Epithelial cell of proximal tubule (primary cell): ENCODE results near the gene SSUH2. TPM values are rescaled to one million over a fixed set of nuclear protein-coding genes. Genes with fewer than 3 reads are reported as not detected.

Source experiments
- DNase-seq: peaks from one replicate; pipeline ENCODE4 v3.0.0-alpha.2; 2011; ENCODE audit warnings: low read depth
- H3K4me3 ChIP-seq: 2 replicates; pipeline ENCODE4 v1.5.1; 2011; ENCODE audit warnings: low read depth, mild to moderate bottlenecking, low read length
- CTCF ChIP-seq: conservative IDR thresholded peaks from 2 replicates; pipeline ENCODE4 v1.5.1; 2012; ENCODE audit warnings: low read depth, mild to moderate bottlenecking, low read length
- total RNA-seq: library from RNA; depleted of rRNA; stranded (reverse); fragments of >200 nt; gene quantifications from 2 replicates; pipeline ENCODE4 v1.2.3, GENCODE V29; 2015

The SSUH2 gene
- total RNA-seq, 1 donor from 2014 or later, result not detected

DNA sequence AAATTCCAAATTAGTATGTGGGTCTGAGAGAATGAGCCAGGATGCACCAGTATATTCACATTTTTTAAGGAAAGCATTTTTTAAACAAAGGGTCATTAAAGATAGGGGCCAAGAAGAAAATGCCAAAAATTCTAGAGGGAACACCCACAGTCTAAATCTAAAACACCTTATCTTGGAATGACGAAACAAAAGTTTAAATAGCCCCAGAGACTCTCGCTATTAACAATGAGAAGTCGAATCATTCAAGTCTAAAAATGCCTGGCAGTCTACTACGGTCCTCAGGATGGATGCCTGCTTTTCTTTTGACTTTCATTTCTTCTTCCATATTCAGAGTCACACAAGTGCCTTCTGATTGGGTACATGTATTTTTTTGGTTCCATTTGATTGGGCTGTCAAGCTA lies 66.3 kb downstream of the SSUH2 start:
- no peak overlapping the region for H3K4me3 ChIP-seq
- DNase-seq, result no peak
- TF ChIP-seq CTCF, result no peak

- TF ChIP-seq CTCF, result no peak
- no peak overlapping the region for H3K4me3 ChIP-seq
- DNase-seq, result no peak
Measured at GRCh38 chr3:8576841-8577571, 67.6 kb downstream of the SSUH2 start.

DNA sequence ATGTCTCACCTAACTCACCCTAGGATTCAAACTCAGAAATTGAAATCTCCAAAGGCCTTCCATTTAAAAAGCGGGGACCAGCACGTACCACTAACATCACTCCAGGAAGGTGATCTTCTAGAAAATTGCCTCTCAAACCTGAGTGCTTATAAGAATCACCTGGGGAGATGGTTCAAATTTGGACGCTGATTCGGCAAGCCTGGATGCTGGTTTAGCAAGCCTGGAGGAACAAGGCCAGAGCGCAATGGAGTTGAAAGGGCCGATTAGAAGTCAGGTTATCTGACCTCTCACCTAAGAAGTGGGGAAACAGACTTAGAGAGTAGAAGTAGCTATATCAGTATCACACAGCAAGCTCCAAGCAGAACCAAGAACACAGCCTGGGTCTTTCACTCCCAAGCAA lies 68.2 kb downstream of the SSUH2 start:
- TF ChIP-seq CTCF, result no peak
- no peak overlapping the region for H3K4me3 ChIP-seq
- no peak for DNase-seq

DNA sequence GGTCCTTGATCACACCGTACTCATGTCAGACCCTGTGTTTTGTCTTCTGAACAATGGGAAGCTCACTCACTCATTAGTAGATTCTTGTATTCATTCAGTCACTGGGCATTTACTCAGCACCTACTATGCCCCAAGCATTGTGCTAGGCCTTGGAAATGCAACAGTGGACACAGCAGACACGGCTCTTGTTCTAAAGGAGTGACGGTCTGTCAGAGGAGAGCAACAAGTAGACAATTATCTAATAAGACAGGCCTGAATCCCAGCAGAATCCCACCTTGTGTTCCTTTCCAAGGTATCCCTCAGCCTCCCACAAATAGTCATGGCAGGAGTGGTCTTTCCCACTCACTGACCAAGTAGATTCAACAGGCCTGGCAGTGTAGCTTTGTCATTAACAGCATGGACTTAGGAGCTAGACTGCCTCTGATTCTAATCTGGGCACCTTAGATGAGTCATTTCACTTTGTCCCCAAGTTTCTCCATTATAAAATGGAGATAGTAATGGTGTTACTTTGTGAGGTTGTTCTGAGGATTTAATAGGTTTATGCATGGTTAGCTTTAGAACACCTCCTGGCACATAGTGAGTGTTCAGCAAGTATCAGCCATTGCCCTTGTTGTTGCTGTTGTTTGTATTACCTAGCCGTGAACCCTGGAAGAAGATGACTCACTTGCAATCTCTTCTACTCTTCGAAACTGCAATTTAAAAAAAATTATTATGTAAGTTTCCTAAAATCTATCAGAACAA lies 69.1 kb downstream of the SSUH2 start:
- H3K4me3 ChIP-seq, result no peak overlapping the region
- peak; percentile 63 for DNase-seq
- TF ChIP-seq CTCF, result no peak

DNA sequence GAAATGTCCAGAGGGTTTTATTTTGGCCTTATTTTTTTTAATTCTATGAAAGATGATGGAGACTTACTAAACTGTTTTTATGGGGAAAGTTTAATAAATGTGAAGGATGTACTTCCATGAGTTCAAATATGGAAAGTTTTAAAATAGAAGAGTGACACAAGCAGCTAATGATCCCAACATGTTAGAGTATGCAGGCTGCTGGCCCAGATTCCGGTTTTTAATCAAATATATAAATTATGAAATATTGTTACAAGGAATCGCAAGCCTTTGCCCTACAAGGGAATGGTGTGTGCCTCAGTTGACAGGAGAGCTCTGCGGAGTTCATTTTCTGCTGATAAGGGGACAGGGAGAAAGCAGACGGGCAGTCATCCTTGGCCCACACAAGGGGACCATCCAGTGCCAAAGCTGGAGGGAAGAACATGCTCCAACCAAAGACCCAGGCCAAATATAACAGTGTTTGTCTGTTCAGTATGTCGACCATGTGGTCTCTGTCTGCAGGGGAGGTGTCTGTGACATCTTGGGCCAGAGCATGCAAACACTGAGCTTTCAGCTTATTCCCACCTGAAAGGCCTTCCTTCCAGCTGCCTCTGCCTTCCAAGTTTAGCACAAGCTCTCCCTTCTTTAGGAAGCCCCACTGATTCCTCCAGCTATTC lies 69.8 kb downstream of the SSUH2 start:
- DNase-seq, result no peak
- no peak overlapping the region for H3K4me3 ChIP-seq
- TF ChIP-seq CTCF, result no peak

- DNase-seq, result no peak
- TF ChIP-seq CTCF, result no peak
- H3K4me3 ChIP-seq, result no peak overlapping the region
Measured at GRCh38 chr3:8574040-8574669, 70.4 kb downstream of the SSUH2 start.
